GM12878 (cell line): Measurements from ENCODE around the gene PDPK1. TPM values are rescaled to one million over a fixed set of nuclear protein-coding genes. Genes with fewer than 3 reads are reported as not detected.
A peak's percentile ranks its signal among the peaks of the same experiment; 100 is the strongest.

Experiments
- ATF2 ChIP-seq: IDR thresholded peaks from 2 replicates; pipeline ENCODE4 v1.6.1; 2012; ENCODE audit warnings: low read length, inconsistent platforms
- BHLHE40 ChIP-seq, 2 experiments: fragments of 450-650 bp in 1 of 2; IDR thresholded peaks; 2 replicates each; pipeline ENCODE4 v1.6.1; 2011 to 2017; ENCODE audit warnings: low read depth in 2 of 2, borderline replicate concordance in 1 of 2, improper control_type of control experiment in 1 of 2, low read length in 1 of 2, mild to moderate bottlenecking in 1 of 2
- BRCA1 ChIP-seq: IDR thresholded peaks from 2 replicates; pipeline ENCODE4 v1.6.1; 2011; ENCODE audit warnings: low read depth, low read length, improper control_type of control experiment
- CUX1 ChIP-seq: IDR thresholded peaks from 2 replicates; pipeline ENCODE4 v1.6.1; 2012; ENCODE audit warnings: improper control_type of control experiment, low read depth, low read length; ENCODE audit not compliant: insufficient replicate concordance
- EED ChIP-seq: sonication (generic); IDR thresholded peaks from 2 replicates; pipeline ENCODE4 v1.6.1; 2016; ENCODE audit warnings: antibody characterized with exemption, low read depth
- IKZF1 ChIP-seq: fragments of 450-650 bp; conservative IDR thresholded peaks from 2 replicates; pipeline ENCODE4 v1.6.1; 2017; ENCODE audit warnings: antibody characterized with exemption, mild to moderate bottlenecking
- JUNB ChIP-seq: IDR thresholded peaks from 2 replicates; pipeline ENCODE4 v1.6.1; 2016; ENCODE audit warnings: antibody characterized with exemption, mild to moderate bottlenecking
- KAT2A ChIP-seq: conservative IDR thresholded peaks from 2 replicates; pipeline ENCODE4 v1.6.1; 2011; ENCODE audit warnings: low read depth, low read length; ENCODE audit not compliant: control insufficient read depth
- NFYB ChIP-seq: IDR thresholded peaks from 2 replicates; pipeline ENCODE4 v1.6.1; 2011; ENCODE audit warnings: low read depth, mild to moderate bottlenecking, low read length, improper control_type of control experiment, moderate library complexity; ENCODE audit not compliant: insufficient read depth
- RAD51 ChIP-seq: fragments of 450-650 bp; IDR thresholded peaks from 2 replicates; pipeline ENCODE4 v1.6.1; 2016; ENCODE audit warnings: moderate library complexity, mild to moderate bottlenecking, inconsistent platforms
- SMAD1 ChIP-seq: fragments of 450-650 bp; IDR thresholded peaks from 2 replicates; pipeline ENCODE4 v1.6.1; 2018; ENCODE audit warnings: mild to moderate bottlenecking, low read depth; ENCODE audit not compliant: partially characterized antibody
- SREBF1 ChIP-seq: IDR thresholded peaks from 2 replicates; pipeline ENCODE4 v1.6.1; 2012; ENCODE audit warnings: mild to moderate bottlenecking, low read length
- SRF ChIP-seq, 2 experiments: IDR thresholded peaks; 2 replicates each; pipeline ENCODE4 v1.6.1; 2011; ENCODE audit warnings: low read depth in 2 of 2, low read length in 2 of 2, mild to moderate bottlenecking in 1 of 2, moderate library complexity in 1 of 2
- TAF1 ChIP-seq: IDR thresholded peaks from 2 replicates; pipeline ENCODE4 v1.6.1; 2011; ENCODE audit warnings: mild to moderate bottlenecking, low read depth, low read length, borderline replicate concordance
- TCF3 ChIP-seq: IDR thresholded peaks from 2 replicates; pipeline ENCODE4 v1.6.1; 2012; ENCODE audit warnings: low read depth, mild to moderate bottlenecking, low read length, borderline replicate concordance; ENCODE audit not compliant: insufficient read depth
- USF2 ChIP-seq: IDR thresholded peaks from 2 replicates; pipeline ENCODE4 v1.6.1; 2011; ENCODE audit warnings: low read depth, low read length, improper control_type of control experiment, borderline replicate concordance
- ZNF592 ChIP-seq: fragments of 450-650 bp; IDR thresholded peaks from 2 replicates; pipeline ENCODE4 v1.6.1; 2017; ENCODE audit warnings: mild to moderate bottlenecking, moderate library complexity
- ZNF622 ChIP-seq: fragments of 450-650 bp; IDR thresholded peaks from 2 replicates; pipeline ENCODE4 v1.6.1; 2017; ENCODE audit warnings: mild to moderate bottlenecking, inconsistent platforms
- polyA plus RNA-seq, 11 experiments: library from polyadenylated mRNA; depleted of rRNA in 4 of 11; unstranded in 6 of 11; stranded (reverse) in 5 of 11; fragments of >200 nt; fragmentation: Nextera tagmentation in 4 of 11; fragmentation: Illumina TruSeq in 1 of 11; extraction: Ambion mirVana in 4 of 11; extraction: Trizol in 1 of 11; gene quantifications; 1 replicate in 1 of 11; 2 replicates in 10 of 11; pipeline versions ENCODE4 v1.2.1 to v1.2.3, GENCODE V29; 2011 to 2016; ENCODE audit warnings: inconsistent platforms in 2 of 11, missing spikeins in 2 of 11, low read depth in 1 of 11
- total RNA-seq, 4 experiments: library from RNA; depleted of rRNA in 3 of 4; stranded (reverse); fragments of >200 nt in 3 of 4; fragmentation: Illumina TruSeq in 1 of 4; extraction: Trizol in 1 of 4; gene quantifications; 2 replicates each; pipeline versions ENCODE4 v1.2.1 to v1.2.3, GENCODE V29; 2013 to 2021

Gene PDPK1
- total and polyA plus RNA-seq, 10 of the 15 experiments (the other 5 are each of a cell fraction or from before 2014, with no cell fraction given), result 3.9 to 41.3 (median 25.5) TPM

- TF ChIP-seq ATF2 (no peak), SREBF1 (no peak), KAT2A (no peak), ZNF592 (no peak), TAF1 (no peak), SRF (IDR thresholded peaks at IDR 0.05; ENCODE audit: low read depth in 2 of 2, low read length in 2 of 2) (no peak), NFYB (no peak), SMAD1 (no peak), TCF3 (0 out of 2 replicates have a peak, but pooled peaks have one; percentile 26), IKZF1 (peak; percentile 76), JUNB (no peak), BHLHE40 (IDR thresholded peaks at IDR 0.05; ENCODE audit: borderline replicate concordance in 1 of 2, low read depth in 2 of 2, low read length in 1 of 2) (peak; percentile 94 to 97), CUX1 (no peak), ZNF622 (no peak), BRCA1 (no peak), RAD51 (peak; percentile 92), USF2 (peak; percentile 61), EED (0 out of 2 replicates have a peak, but pooled peaks have one; percentile 23)
These were observed 30.7 kb upstream of the PDPK1 start (continued) for GRCh38 chr16:2507052-2507659.
